Measurements from ENCODE around the gene ITGA7. TPM values are rescaled to one million over a fixed set of nuclear protein-coding genes. Genes with fewer than 3 reads are reported as not detected.

The ITGA7 gene
- total and polyA plus RNA-seq, 2 experiments from 2014 or later = 2.0 to 7.2 TPM

DNA sequence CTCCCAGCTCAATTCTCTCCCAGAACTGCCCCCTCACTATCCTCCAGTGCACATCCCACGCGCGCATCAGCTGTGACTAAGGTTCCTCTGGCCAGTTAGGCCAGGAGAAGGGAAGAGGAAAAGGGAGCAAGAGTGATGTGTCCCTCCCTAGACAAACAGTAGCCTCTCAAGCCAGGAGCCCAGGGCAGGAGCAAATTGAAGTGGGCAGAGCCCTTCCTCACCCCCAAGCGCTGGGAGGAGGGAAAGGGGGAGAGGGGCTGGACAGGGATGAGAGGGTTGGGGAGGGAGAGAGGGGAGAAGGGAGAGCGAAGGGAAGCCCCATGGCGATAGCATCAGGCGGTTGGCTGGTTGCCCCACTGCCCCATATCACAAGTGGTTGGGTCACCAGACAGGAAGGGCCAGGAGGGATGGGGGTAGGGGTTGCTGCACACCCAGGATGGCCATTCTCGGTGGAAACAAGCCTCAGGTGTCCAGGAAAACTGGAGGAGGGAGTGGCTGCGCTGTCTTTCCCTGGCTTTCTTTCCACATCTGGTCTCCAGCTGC lies 20.0 kb upstream of the ITGA7 start:
- no peaks in the 10 kb centered on the region for H3K27me3 ChIP-seq (replicated peaks; ENCODE audit: insufficient read depth)
- in situ Hi-C loops (cut with MboI) = no loop called here
- no peak for TF ChIP-seq EZH2 (IDR thresholded peaks at IDR 0.05; ENCODE audit: insufficient read depth, poor library complexity, severe bottlenecking)
- no peak for TF ChIP-seq EZH2phosphoT487 (IDR thresholded peaks at IDR 0.05; ENCODE audit: insufficient read depth, low read depth)
- peaks cover 34% of the 10 kb centered on the region for H3K4me1 ChIP-seq (ENCODE audit: insufficient read depth)
- 0 to 2% methylated on average over 7 to 9 of the region's 9 CpGs for WGBS, 2 experiments (ENCODE audit: low coverage in 1 of 2, low lambda C conversion rate in 2 of 2, missing lambda C conversion rate in 2 of 2)
- peak overlapping the region; percentile 99 for H3K27ac ChIP-seq
- no peaks in the 10 kb centered on the region for H3K9me2 ChIP-seq (ENCODE audit: insufficient read depth)
- H3K9ac ChIP-seq = peak overlapping the region; percentile 97
- no peaks in the 10 kb centered on the region for H3K9me3 ChIP-seq (ENCODE audit: low read depth)
- 0 out of 2 replicates have a peak, but pooled peaks cover 3% of the 10 kb centered on the region for H4K20me1 ChIP-seq (ENCODE audit: insufficient read depth)
- peak; percentile 91 for DNase-seq
- peaks cover 57% of the 10 kb centered on the region for H3F3A ChIP-seq (ENCODE audit: insufficient read depth)
- H3K4me2 ChIP-seq (ENCODE audit: unreplicated experiment) = peak overlapping the region; percentile 99
- peaks cover 58% of the 10 kb centered on the region for H3K79me2 ChIP-seq (ENCODE audit: insufficient read depth)
- peak overlapping the region; percentile 97 for H3K4me3 ChIP-seq
- no peak overlapping the region for H2AFZ ChIP-seq
- H3K36me3 ChIP-seq (ENCODE audit: low read depth) = peaks cover 36% of the 10 kb centered on the region

DNA sequence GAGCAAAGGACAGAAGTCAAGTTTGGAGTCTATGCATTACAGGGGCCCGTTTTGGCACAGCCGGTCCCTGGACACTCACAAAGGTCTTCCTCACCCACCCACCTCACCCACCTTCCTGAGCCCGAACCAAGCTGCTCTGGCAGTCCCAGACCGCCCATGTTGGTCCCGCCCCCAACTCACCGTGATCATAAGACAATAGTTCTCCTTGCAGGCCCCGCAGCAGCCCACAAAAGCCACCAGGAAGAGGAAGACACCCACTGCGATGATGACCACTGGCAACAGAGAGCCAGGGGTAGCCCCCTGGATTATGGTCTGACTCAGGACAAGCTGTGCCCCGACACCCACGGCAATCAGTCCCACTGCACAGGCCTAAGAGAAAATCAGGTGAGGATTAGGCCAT lies 19.3 kb upstream of the ITGA7 start:
- Histone ChIP-seq H3K4me3 (peak overlapping the region; percentile 97), H3K9me3 (ENCODE audit: low read depth) (no peaks in the 10 kb centered on the region), H3K4me1 (ENCODE audit: insufficient read depth) (peaks cover 34% of the 10 kb centered on the region), H3K36me3 (ENCODE audit: low read depth) (peaks cover 36% of the 10 kb centered on the region), H3K9me2 (ENCODE audit: insufficient read depth) (no peaks in the 10 kb centered on the region), H3K9ac (peak overlapping the region; percentile 97), H2AFZ (no peak overlapping the region), H3K4me2 (ENCODE audit: unreplicated experiment) (peak overlapping the region; percentile 99), H3K27me3 (replicated peaks; ENCODE audit: insufficient read depth) (no peaks in the 10 kb centered on the region), H3K79me2 (ENCODE audit: insufficient read depth) (peaks cover 50% of the 10 kb centered on the region), H3K27ac (peak overlapping the region; percentile 99), H3F3A (ENCODE audit: insufficient read depth) (peaks cover 65% of the 10 kb centered on the region), H4K20me1 (ENCODE audit: insufficient read depth) (0 out of 2 replicates have a peak, but pooled peaks cover 3% of the 10 kb centered on the region)
- in situ Hi-C loops (cut with MboI) = no loop called here
- no peak for DNase-seq
- no peak for TF ChIP-seq EZH2phosphoT487 (IDR thresholded peaks at IDR 0.05; ENCODE audit: insufficient read depth, low read depth)
- TF ChIP-seq EZH2 (IDR thresholded peaks at IDR 0.05; ENCODE audit: insufficient read depth, poor library complexity, severe bottlenecking) = no peak
- WGBS, 2 experiments (ENCODE audit: low coverage in 1 of 2, low lambda C conversion rate in 2 of 2, missing lambda C conversion rate in 2 of 2) = 22 to 25% methylated on average over 9 to 10 of the region's 10 CpGs

DNA sequence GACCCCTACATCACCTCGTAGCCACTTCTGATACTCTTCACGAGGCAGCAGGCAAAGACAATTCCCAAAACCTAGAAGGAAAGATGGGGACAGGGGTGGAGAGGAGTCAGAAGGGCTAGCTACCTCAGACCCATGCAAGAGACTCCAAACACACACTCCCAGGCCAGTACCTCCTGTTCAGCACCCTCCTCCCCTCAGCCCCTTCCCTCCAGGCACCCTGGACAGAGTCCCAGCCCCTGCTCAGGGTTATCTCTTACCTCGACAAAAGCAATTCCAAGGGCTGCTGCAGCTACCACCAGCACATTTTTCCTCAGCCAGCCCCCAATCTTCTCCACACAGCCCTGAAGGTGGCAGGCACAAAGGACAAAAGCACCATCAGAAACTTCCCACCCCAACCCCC lies 17.9 kb upstream of the ITGA7 start:
- 46 to 49% methylated on average over 3 of the region's 3 CpGs for WGBS, 2 experiments (ENCODE audit: low coverage in 1 of 2, low lambda C conversion rate in 2 of 2, missing lambda C conversion rate in 2 of 2)
- no peaks in the 10 kb centered on the region for H3K9me3 ChIP-seq (ENCODE audit: low read depth)
- no peak overlapping the region for H2AFZ ChIP-seq
- peak overlapping the region; percentile 2; the same call in 1 of the 2 replicates for H3K27ac ChIP-seq
- peaks cover 72% of the 10 kb centered on the region for H3F3A ChIP-seq (ENCODE audit: insufficient read depth)
- H3K9ac ChIP-seq = peak overlapping the region; percentile 97
- in situ Hi-C loops (cut with MboI) = no loop called here
- no peak overlapping the region; the same call in 1 of the 2 replicates for H3K4me3 ChIP-seq
- TF ChIP-seq EZH2 (IDR thresholded peaks at IDR 0.05; ENCODE audit: insufficient read depth, poor library complexity, severe bottlenecking) (no peak), EZH2phosphoT487 (IDR thresholded peaks at IDR 0.05; ENCODE audit: insufficient read depth, low read depth) (no peak)
- H3K27me3 ChIP-seq (replicated peaks; ENCODE audit: insufficient read depth) = no peaks in the 10 kb centered on the region
- no peaks in the 10 kb centered on the region for H3K9me2 ChIP-seq (ENCODE audit: insufficient read depth)
- peaks cover 36% of the 10 kb centered on the region for H3K79me2 ChIP-seq (ENCODE audit: insufficient read depth)
- H3K4me2 ChIP-seq (ENCODE audit: unreplicated experiment) = peak overlapping the region; percentile 99
- peaks cover 40% of the 10 kb centered on the region for H3K4me1 ChIP-seq (ENCODE audit: insufficient read depth)
- H4K20me1 ChIP-seq (ENCODE audit: insufficient read depth) = 0 out of 2 replicates have a peak, but pooled peaks cover 3% of the 10 kb centered on the region
- peak; percentile 2 for DNase-seq
- H3K36me3 ChIP-seq (ENCODE audit: low read depth) = peaks cover 36% of the 10 kb centered on the region

- Histone ChIP-seq H3K9ac (no peak overlapping the region; the same call in 1 of the 2 replicates), H3K79me2 (ENCODE audit: insufficient read depth) (peaks cover 32% of the 10 kb centered on the region), H3K27me3 (replicated peaks; ENCODE audit: insufficient read depth) (no peaks in the 10 kb centered on the region), H3K4me1 (ENCODE audit: insufficient read depth) (peaks cover 41% of the 10 kb centered on the region), H3K9me3 (ENCODE audit: low read depth) (no peaks in the 10 kb centered on the region), H2AFZ (no peak overlapping the region), H3K27ac (peak overlapping the region; percentile 2; the same call in 1 of the 2 replicates), H3K9me2 (ENCODE audit: insufficient read depth) (no peaks in the 10 kb centered on the region), H3F3A (ENCODE audit: insufficient read depth) (peaks cover 71% of the 10 kb centered on the region), H3K4me3 (no peak overlapping the region), H3K36me3 (ENCODE audit: low read depth) (peaks cover 36% of the 10 kb centered on the region), H4K20me1 (ENCODE audit: insufficient read depth) (0 out of 2 replicates have a peak, but pooled peaks cover 3% of the 10 kb centered on the region), H3K4me2 (ENCODE audit: unreplicated experiment) (no peak overlapping the region)
- WGBS, 2 experiments (ENCODE audit: low coverage in 1 of 2, low lambda C conversion rate in 2 of 2, missing lambda C conversion rate in 2 of 2) = 69% methylated on average over 3 of the region's 3 CpGs
- in situ Hi-C loops (cut with MboI) = no loop called here
- TF ChIP-seq EZH2phosphoT487 (IDR thresholded peaks at IDR 0.05; ENCODE audit: insufficient read depth, low read depth) = no peak
- TF ChIP-seq EZH2 (IDR thresholded peaks at IDR 0.05; ENCODE audit: insufficient read depth, poor library complexity, severe bottlenecking) = no peak
- DNase-seq = peak; percentile 12
Measured at GRCh38 chr12:55724940-55725309, 17.2 kb upstream of the ITGA7 start.

All from GM23248 (cell line).